Measurements from ENCODE around the gene ADAMTS2.

DNA sequence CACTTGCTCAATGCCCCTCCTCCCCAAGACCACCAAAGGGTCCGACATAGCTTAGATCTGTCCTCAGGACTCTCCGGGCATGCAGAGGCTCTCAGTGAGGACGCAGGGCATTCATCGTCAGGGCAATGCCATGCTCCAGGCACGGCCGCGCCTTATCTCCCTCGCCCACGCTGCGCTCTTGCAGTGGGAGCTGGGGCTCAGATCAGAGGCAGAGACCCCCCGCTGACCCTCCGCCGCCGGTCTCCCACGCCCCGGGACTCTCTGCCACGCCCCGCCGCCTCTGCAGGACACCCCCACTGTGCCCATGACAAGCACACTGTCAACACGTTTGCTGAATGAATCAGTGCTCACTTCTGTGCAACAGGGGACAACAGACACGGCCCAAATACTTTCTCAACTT is 140.7 kb downstream of the ADAMTS2 start:
- TF ChIP-seq, protein P1, sequence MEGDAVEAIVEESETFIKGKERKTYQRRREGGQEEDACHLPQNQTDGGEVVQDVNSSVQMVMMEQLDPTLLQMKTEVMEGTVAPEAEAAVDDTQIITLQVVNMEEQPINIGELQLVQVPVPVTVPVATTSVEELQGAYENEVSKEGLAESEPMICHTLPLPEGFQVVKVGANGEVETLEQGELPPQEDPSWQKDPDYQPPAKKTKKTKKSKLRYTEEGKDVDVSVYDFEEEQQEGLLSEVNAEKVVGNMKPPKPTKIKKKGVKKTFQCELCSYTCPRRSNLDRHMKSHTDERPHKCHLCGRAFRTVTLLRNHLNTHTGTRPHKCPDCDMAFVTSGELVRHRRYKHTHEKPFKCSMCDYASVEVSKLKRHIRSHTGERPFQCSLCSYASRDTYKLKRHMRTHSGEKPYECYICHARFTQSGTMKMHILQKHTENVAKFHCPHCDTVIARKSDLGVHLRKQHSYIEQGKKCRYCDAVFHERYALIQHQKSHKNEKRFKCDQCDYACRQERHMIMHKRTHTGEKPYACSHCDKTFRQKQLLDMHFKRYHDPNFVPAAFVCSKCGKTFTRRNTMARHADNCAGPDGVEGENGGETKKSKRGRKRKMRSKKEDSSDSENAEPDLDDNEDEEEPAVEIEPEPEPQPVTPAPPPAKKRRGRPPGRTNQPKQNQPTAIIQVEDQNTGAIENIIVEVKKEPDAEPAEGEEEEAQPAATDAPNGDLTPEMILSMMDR (IDR thresholded peaks at IDR 0.05; ENCODE audit: borderline replicate concordance, extremely low read depth, low read length, poor library complexity, severe bottlenecking), result no peak
- no peak for TF ChIP-seq EZH2 (IDR thresholded peaks at IDR 0.05; ENCODE audit: borderline replicate concordance, low read depth, low read length, severe bottlenecking)

All from DND-41 (cell line).